Renal cortex interstitium (tissue), 11 donors: ENCODE results near the gene NEB. TPM values are rescaled to one million over a fixed set of nuclear protein-coding genes. Genes with fewer than 3 reads are reported as not detected.
A peak's percentile ranks its signal among the peaks of the same experiment; 100 is the strongest.
"Not testable (repeated sequence)": the region's sequence is repeated elsewhere in the genome, so short reads cannot be mapped to it uniquely, and the experiment has no call there.

Experiments used
- DNase-seq, 11 donors: peaks; one replicate each; pipeline ENCODE4 v3.0.0-alpha.2; 2013; ENCODE audit warnings: low read depth in 9 of 11, low spot score in 4 of 11; ENCODE audit errors: extremely low read depth in 1 of 11
- polyA plus RNA-seq, 3 donors: library from polyadenylated mRNA; unstranded; fragments of 120-200 nt; gene quantifications; one replicate each; pipeline ENCODE4 v1.2.1, GENCODE V29; 2013; ENCODE audit not compliant: insufficient read length in 3 of 3

Gene NEB
- polyA plus RNA-seq, 3 donors, result 13.8 to 22.1 (median 17.5) TPM

DNA sequence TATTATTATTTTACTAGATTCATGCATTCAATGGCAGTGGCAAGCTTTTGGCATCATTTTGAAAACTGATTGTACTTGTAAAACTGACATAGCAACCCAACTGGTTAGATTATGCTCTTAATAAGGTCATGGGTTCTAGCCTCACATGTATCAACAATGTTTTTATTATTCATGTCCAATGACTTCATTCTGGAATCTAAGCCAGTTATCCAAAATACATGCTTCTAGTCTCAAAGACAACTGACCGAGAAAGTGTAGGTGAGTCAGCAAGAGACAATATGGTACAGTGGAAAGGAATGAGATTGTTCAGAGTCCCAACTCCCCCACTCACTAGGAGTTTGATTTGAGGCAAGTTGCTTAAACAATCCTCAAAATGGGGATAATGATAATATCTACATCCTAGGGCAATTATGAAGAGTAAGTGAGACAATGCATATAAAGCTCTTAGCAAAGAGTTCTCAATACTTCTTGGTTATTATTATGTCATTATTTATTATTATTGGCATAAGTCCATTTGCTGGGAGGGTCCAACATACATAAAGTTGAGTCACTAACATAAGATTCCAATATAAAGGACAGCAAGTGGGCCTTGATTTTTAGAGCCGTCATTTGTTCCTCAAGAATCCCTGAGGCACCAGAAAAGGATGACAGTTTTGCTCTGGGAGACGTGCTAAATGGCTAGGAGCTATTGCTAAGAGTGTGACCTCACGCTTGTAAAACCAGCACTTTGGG is 99.4 kb downstream of the NEB start:
- DNase-seq, result no peak

DNA sequence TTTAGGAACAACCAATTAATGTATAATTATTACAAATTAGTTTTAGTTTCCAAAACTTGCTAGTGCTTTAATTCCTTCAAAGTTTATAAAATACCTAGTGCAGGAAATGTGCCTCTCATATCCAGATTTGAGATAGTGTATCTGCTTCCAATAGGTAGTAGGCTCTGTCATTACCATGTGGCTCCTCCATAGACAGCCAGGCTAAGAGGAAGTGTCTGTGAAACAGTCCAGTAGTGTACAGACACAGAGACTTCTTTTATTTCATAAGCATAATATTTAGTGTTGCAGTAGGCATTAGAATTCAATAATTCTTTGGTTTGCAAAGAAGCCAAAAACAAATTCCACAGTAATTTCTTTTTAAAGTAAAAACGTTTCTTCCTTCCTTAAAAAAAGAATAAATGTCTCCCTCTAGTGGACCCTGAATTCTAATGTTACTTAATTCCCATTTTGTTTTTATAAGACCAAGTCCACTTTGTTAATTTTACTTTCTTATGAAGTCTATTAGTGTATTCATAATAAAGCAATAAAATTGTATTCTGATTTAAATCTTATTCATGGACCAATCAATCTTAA is 101.2 kb downstream of the NEB start:
- no peak for DNase-seq

DNA sequence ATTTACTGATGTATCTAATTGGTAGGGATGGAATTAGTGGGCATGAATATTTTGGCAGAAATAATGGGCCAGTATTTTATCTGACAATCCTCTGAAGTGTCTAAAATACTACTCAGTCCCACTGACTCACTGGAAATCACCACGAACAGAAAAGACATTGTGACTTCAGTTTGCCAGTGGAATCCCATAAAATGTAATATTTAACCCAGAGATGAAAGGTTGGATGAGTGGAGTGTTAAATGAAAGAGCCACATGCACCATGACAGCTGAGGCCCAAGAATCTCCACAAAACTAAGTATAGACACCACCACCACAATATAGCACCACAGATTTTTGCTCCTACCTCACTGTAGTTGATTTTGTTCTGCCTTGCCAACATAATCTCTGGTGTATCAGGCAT is 103.9 kb downstream of the NEB start:
- no peak for DNase-seq

DNA sequence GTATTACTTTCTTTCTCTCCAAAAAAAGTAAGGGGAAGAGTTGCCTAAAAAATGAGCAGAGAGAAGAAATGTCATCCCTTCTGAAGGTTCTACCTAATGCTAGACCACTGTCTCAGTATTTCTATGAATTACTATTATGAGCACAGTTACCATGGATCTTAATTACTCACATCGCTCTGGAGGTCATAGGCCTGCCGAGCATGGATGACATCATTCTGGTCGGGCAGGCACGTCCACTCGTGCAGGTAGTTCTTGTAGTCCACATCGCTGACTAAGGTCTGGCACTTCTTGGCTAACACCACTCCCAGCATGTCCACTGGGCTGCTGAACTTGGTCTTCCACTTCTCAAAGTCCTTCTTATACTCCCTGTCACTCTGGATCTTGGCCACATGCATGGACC is 106.9 kb downstream of the NEB start:
- no peak for DNase-seq

DNA sequence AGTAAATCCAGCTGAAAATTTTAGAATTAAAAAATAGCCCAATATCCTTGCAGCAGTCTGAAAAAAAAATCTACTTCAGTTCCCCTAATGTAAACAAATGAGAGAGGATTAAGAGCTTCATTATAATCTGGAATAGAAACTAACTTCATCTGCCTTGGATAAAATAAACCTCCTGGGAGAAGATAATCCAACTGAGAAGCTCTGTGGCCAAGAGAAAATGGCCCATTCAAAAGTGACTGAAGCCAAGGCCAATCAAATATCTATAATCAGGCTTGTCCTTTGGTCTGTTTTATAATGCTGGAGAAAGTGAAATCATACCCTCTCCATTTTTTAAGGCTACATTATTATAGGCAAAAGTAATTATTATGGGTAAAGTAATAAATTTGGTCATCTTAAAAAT is 110.0 kb downstream of the NEB start:
- DNase-seq, result no peak

DNA sequence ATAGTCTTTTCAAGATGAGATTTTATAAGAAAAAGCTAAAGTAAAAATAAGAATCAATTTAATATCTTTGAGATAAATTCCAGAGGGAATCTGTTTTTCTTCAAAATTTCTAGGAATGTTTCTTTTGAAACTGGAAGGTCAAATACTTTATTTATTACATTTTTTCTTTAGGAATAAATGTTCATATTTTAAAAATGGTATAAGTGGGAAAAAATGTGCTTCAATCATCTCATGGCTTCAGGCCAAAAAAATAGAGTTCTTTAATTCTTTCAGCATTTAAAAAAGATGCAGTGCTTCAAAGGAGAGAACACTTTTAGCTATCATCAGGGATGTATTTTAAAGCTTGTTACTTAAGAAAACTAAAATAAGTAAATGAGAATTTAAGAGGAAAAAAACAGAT is 110.6 kb downstream of the NEB start:
- no peak for DNase-seq

DNA sequence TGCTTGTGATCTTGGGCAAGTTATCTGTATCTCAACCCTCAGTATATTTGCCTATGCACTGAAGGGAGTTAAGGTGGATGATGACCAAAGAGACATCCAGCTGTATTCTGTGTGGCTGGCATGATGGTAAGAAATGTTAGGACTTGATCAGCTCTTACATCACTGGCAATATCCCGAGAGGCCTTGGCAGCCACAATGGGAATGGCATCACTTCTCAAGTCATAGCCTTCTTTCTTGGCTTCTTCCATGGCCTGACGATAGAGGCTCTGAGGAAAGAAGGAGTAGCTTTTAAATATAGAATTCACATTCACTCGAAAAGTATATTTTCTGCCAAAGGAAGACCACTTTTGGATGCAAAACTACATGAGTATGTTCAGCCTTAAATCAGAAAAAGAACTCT is 113.5 kb downstream of the NEB start:
- DNase-seq, result no peak

DNA sequence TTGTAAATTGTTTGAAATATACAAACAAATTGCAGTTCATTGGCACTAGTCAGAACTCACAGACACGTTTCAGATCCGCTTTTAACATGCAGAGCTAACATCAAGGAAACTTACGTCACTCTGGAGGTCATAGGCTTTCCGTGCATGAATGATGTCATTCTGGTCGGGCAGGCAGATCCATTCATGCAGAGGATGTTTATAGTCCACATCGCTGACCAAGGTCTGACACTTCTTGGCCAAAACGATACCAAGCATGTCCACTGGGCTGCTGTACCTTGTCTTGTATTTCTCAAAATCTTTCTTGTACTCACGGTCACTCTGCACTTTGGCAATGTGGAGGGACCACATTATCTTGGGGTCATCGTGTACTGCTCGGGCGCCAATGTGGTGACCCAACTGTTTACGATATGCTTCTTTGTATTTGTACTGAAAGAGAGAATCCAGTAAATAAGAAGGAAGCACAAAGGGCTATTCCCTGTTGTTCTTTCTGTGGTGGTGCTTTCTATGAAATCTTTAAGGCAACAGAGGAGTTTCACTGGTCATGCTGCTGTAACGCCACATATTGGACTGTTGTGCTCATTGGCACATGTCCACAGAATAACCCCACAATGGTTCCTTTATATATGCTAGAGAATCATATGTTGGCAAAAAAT is 114.8 kb downstream of the NEB start:
- peak in 6 of 11 donors; percentile 38 to 53 (median 47) for DNase-seq

GRCh38 chr2:151616760-151617339 is 117.4 kb downstream of the NEB start:
- DNase-seq, result no peak

GRCh38 chr2:151614606-151615306 is 119.5 kb downstream of the NEB start:
- DNase-seq, result no peak

DNA sequence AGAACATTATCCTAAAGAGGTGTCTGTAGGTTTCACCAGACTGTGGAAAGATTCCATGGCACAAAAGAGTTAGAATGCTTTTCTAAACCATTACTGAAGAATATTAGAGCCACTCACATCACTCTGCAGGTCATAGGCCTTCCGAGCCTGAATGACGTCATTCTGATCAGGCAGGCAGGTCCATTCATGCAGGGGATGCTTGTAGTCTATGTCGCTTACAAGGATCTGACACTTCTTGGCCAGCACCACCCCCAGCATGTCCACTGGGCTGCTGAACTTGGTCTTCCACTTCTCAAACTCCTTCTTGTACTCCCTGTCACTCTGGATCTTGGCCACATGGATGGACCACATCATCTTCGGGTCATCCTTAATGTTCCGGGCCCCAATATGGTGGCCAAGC is 120.1 kb downstream of the NEB start:
- no peak for DNase-seq

DNA sequence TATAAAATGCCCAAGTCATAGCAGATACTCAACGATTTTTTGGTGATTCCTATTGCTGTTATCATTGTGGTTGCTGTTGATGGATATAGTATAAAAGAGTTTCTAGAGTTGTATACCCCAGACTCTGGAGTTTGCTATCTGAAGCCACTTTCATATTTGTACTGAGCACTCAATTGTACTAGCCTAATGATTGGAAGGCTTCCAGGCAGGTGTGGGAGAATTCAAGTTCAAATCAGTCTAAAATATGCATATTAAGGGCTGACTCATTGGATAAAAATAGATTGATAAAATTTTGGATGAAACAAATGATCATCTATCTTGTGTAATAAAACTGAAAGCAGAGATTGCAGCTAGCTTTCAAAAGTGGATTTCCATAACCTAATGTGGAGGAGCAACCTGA is 122.9 kb downstream of the NEB start:
- no peak for DNase-seq

GRCh38 chr2:151610310-151610709 is 124.0 kb downstream of the NEB start:
- DNase-seq, result no peak

GRCh38 chr2:151609705-151610104 is 124.6 kb downstream of the NEB start:
- no peak for DNase-seq

GRCh38 chr2:151607459-151608424 is 126.5 kb downstream of the NEB start:
- not testable (repeated sequence) for DNase-seq

DNA sequence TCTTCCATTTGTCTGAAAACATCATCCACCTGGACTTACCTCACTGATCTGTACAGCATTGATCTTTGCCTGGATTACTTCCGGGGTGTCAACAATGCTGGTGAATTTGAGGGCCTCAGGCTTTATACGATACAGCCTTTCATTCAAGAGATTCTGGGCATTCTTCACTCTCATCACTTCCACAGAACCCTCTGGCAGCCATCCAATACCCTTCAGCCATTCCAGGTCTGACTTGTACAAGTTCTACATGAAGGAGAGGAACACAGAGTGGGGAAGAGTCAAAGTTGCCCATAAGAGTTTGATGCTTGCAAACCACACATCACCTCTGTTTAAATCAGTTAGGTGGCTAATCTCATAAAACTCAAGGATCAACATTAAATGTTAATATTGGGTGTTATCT is 130.7 kb downstream of the NEB start:
- not testable (repeated sequence) for DNase-seq

DNA sequence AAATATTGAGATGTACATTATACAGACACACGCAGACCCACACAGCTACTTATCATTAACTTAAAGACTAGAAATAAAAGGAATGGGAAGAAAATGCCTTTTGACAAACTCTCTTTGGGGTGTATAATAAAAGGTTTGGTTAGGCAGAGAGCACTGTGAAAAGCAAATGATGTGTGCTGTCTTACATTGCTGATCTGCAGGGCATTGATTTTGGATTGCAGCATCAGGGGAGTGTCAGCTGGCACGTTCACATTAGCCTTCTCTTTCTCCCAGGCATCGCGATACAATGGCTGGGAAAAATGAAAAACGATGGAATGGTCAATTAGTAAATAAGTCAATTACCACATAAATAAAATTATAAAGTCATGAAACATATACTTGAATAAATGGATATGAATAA is 131.9 kb downstream of the NEB start:
- not testable (repeated sequence) for DNase-seq

DNA sequence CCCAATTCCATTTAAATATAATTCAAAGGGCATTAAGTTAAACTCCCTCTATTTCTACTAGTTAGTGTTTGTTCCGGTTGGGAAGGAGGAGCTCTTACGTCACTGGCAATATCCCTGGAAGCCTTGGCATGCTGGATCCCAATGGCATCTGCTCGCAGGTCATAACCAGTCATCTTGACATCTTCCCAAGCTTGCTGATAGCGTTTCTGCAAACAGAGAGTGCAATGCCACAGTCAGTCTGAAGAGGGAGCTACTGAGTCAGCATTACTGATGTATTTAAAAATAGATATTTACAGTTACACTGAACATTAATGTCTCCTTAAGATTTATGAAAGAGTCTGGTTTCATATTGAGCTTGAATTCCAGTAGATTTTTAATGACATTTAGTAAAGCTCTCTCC is 132.5 kb downstream of the NEB start:
- DNase-seq, result not testable (repeated sequence)
